Measurements from ENCODE around the gene AAK1.

GRCh38 chr2:69686813-69687212, 43.3 kb upstream of the AAK1 start:
- TF ChIP-seq SUZ12 (IDR thresholded peaks at IDR 0.05; ENCODE audit: extremely low read depth, insufficient read depth, insufficient read length) (no peak), YY1 (IDR thresholded peaks at IDR 0.05; ENCODE audit: insufficient read depth, insufficient read length) (no peak)

All from NT2/D1 (cell line).